Renal cortical epithelial cell (primary cell): Measurements from ENCODE around the gene DROSHA. TPM values are rescaled to one million over a fixed set of nuclear protein-coding genes. Genes with fewer than 3 reads are reported as not detected.

ENCODE experiments used
- DNase-seq: peaks from one replicate; pipeline ENCODE4 v3.0.0-alpha.2; 2011; ENCODE audit warnings: low read depth
- total RNA-seq: library from RNA; depleted of rRNA; stranded (reverse); fragments of >200 nt; gene quantifications from 2 replicates; pipeline ENCODE4 v1.2.3, GENCODE V29; 2014

DROSHA gene
- total RNA-seq, 1 donor from 2014 or later, result 105 TPM

DNA sequence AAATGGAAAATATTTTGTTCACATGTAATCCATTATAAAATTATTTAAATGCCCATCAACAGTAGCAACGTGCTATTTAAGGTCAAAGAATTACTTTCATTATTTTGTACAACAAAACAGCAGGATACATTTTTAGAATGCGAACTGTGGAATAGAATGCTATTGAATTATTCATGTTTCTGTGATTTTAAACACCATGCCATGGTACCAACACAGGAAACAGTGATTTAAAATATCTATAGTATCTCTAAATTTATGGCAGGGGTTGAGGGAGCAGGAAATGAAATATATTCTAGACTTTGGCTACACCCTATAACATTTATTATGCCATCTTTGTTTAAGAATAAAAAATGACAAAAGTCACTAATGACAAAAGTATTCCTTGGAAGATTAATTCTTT is 62.4 kb downstream of the DROSHA start:
- no peak for DNase-seq

DNA sequence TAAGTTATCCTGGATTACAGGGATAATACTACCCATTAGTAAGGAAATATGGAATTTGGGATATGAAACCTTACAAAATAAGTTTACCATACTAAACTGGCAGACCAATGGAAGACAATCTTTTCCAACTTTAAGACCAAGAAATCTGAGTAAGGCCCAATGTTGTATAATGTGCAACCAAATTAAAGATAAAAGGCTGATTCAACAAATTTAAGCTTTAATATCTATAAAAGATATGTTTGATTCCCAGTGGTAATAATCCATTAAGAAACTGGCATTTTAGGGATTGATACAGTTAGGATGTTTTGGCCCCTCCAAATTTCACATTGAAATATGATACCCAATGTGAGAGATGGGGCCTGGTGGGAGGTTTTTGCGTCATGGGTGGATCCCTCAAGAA is 66.6 kb downstream of the DROSHA start:
- no peak for DNase-seq

DNA sequence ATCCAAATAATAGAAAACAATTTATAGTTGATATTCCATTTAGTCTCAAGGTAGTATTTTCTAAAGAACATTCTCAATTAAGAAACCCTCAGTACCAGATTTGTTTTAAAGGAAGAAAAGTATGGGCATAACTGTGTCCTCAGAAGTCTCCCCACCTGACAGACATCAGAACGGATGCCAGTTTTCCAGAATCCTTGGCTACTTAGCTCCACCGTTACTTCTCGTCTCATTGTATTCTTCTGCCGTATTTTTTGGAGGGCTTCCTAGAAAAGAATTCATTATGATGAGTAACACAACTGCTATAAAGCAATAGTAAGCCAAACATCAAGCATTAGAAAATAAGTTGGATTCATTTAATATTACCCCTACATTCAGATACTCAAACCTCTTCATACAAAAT is 67.8 kb downstream of the DROSHA start:
- DNase-seq, result no peak

DNA sequence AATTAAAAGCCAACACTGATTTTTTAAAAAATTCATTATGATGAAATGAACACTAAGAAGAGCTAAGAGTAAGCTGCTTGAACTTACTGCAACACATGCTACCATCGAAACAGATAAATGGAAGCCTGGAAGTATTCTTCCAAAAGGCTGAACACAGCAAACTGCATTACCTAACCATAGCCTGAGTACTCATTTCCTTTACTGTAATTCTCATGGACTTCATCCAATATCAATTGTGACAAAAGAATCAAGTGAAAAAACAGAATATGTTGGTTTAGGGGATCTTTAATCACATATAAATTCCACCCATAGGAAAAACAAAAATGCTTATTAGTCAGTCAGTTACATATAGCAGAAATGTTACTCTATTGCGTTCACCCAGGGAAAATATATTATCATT is 68.5 kb downstream of the DROSHA start:
- DNase-seq, result no peak

DNA sequence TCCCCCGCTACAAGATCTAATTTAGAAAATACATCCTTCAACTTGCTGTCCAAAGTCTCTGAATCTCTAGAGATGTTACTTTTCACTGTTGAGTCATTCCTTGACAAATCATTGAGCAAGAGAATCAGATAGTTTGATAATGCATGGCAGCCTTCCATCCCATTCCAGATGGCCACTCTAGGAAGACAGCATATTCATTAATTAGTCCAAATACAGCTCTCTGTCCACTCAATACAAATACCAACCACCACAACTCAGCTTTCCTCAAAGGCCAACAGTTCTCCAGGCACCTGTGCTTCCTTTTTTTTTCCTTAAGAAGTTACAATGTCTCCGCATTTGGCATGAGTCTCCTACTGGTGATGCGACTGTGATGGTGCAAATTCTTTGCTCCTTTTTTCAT is 72.3 kb downstream of the DROSHA start:
- no peak for DNase-seq

DNA sequence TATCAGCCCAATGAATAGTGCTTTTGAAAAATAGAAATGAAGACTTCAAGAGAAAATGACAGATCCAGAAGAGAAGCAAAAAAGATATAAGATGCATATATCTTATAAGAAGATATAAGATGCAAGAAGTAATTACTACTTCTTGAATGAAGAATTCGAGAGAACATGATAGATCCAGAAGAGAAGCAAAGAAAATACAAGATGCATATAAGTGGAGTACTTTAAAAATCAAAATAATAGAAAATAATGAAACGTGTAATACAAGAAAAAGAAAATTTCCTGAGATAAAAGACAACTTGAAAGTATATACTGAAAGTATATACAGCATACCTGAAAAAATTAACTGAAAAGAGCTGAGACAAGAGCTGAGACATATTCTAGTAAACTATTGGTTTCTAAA is 76.7 kb downstream of the DROSHA start:
- no peak for DNase-seq

DNA sequence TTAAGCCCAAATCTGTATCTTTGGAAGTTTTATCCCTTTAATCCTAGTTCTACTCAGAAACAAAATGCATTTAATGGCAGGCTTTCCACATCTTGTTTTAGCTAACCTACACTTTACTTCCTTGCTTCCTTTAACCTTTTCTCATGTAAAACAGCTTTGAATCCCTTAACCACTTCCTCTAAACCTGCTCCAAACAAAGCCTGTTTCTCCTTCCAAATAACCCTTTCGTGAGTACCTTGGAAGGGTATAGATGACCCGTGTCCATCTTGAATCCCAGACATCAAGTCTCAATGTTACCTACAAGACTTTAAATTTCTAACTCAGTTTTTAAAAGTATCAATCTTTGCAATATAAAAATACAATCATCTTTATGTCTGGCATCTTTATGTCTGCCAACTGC is 78.4 kb downstream of the DROSHA start:
- no peak for DNase-seq

DNA sequence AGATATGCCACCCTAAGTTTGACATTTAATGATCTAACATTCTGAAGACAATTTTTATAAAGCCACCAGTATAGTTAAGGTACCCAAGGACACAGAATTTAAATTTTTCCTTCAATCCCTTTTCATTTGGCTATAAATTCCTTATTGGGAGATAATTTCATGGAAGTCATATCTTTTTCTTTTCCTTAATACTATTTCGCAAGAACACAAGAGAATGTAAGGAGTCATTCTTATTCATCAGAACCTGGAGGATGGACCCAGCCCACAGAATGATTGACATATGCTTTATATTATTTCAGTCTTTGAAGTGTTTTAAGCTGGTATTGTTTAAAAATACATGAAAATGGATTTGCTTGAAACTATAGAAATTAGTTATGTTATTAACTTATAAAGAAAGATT is 79.6 kb downstream of the DROSHA start:
- no peak for DNase-seq

DNA sequence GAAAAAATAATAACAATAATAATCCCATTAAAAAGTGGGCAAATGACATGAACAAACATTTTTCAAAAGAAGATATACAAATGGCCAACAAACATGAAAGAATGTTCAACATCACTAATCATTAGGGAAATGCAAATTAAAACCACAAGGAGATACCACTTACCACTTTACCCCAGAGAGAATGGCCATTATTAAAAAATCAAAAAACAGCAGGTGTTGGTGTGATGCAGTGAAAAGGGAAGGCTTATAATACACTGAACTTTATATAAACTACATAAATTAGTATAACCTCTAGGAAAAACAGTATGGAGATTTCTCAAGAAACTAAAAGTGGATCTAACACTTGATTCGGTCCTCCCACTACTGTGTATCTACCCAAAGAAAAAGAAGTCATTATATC is 81.9 kb downstream of the DROSHA start:
- DNase-seq, result no peak

DNA sequence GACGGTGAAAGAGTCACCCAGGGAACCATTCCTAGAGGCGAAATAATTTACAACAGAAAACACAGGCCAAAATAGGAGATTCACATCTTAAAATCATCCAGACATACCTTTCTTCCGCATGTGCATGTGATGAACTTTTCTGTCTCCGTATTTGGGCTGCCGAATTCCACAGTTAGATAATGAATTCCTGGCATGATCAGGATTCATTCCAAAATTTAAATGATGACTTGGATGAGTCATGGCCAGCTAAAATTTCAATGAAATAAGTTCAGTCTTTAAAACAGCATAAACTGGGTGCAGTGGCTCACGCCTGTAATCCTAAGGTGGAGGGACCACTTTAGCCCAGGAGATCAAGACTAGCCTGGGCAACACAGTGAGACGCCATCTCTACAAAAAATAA is 82.7 kb downstream of the DROSHA start:
- no peak for DNase-seq

DNA sequence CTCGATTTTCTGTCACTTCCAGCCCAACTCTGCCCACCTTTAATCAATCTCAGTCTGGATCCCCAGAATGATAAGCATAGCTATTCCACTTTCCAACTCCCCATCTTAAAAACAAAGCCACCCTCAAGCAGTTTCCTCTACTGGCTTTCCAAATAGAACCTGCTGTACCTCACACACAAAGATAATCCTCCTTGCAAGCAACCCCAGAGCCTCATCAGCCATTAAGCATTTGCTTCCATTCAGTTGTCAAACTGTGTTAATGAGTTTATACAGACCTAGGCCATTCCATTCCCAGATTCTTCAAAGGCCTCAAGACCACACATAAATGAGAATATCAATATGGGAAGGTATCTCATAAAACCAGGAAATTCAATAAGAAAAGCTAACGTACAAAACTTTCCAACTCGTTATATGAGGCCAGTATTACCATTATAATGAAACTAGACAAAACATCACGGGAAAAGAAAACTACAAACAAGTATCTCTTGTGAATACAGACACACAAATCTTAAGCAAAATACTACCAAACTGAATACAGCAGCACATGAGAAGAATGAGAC is 86.8 kb downstream of the DROSHA start:
- no peak for DNase-seq

DNA sequence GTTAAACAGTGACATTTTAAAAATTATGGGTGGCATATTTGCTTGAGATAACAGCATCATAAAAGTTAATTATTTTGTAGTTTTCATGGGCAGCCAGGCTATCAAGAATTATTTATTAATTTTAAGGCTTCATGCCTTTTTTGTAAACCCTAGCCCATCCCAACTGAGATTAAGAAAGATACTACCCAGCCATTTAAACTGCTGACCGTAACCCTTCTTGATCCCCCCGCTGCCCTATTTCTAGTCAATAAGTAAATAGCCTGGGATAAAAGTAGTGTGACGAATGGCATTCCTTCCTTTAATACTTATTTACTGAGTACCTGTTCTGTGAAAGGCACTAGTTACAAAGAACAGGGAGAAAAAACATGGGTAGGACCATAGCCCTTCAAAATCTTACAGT is 88.3 kb downstream of the DROSHA start:
- no peak for DNase-seq

DNA sequence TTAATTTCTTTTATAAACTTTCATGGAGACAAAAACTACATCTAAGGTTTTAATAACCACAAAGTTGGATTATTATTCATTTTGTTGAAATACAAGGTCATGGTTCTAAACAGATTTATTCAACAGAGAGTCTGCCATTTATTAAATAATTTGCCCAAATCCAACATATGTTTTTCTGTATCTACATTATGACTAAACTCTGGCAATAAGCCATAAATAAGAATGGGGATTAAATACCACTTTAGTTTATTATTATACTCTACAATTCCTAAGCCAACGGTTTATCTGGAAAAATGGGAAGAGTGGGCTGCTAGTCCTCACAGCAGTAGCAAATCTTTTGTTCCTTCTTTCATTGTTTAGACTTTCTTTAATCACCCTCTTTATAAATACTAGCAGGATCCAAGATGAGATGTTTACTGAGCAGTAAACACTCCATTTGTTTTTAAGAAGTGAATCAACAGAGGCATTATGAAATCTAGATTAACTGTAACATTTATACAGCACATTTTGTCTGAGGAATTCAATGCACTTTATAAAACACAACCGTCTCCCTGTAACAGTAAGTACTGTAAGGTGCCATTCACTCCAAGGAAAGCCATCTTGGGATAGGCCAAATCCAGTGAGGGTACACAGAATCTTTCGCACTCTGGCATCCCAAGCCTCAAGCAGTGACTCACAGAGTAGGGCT is 89.7 kb downstream of the DROSHA start:
- DNase-seq, result no peak

DNA sequence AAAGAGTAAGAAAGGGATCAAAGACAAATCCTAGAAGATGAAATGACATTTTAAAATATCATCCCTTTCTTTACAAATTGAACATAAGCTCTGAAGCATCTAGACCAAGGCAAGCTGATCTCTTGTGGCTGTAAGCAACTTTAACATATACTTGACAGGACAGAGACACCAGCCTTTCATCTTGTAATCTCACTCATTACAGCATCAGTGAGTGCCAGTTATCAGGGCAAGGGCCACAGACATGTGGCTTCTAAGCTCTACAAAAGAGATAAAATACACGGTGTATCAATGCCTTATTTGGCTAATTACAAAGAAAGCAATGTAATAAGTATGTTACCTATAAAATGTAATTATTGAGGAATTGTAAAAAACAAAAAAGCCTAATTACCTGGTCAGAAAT is 95.0 kb downstream of the DROSHA start:
- no peak for DNase-seq

DNA sequence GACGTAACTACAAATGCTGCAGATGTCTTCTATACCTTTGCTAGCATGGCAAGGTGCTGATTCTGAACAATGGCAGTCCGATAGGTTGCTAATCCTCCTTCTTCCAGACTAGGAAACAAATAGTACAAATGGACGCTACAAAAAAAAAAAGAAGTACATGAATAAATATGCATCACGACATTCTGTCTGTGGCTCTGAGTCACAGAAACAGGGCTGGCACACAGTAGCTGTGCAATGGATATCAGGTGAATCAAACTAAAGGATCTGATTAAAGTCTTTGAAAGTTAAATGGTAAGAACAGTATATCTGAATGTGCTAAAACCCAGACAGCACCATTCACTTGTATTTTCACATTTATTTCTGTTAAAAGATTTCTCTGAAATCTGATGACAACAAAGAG is 96.2 kb downstream of the DROSHA start:
- DNase-seq, result peak; percentile 62

DNA sequence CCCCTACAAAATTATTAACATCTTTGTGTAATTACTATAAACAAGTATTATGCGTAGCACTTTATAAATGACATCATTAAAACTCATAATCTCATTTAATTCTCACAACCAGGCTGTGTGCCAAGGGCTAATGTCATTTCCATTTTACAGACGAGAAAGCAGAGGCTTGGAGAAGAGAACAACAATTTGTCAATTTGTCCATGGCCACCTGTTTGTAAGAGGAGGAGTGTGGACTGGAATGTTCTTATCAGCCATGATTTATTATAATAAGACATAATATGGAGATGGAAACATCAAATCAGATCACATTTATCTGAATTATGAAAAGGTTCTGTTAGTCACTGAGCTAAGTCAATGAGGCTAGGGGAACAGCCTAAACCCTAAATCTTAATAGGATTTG is 97.0 kb downstream of the DROSHA start:
- no peak for DNase-seq

DNA sequence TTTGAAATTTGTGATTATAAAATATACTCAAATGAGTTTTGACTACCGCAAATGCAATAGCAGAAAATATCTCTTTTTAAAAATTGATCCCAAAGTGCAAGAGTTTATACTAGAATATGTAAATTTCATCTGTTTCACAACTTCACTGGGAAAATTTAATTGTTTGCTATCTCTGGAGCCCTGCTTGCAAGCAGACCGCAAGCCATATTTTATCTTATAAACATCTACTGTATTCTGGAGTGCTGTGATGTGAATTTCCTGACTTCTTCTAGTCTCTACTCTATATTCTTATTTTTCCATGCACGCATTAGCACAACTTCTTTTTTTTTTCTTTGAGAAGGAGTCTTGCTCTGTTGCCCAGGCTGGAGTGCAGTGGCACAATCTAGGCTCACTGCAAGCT is 98.7 kb downstream of the DROSHA start:
- no peak for DNase-seq

DNA sequence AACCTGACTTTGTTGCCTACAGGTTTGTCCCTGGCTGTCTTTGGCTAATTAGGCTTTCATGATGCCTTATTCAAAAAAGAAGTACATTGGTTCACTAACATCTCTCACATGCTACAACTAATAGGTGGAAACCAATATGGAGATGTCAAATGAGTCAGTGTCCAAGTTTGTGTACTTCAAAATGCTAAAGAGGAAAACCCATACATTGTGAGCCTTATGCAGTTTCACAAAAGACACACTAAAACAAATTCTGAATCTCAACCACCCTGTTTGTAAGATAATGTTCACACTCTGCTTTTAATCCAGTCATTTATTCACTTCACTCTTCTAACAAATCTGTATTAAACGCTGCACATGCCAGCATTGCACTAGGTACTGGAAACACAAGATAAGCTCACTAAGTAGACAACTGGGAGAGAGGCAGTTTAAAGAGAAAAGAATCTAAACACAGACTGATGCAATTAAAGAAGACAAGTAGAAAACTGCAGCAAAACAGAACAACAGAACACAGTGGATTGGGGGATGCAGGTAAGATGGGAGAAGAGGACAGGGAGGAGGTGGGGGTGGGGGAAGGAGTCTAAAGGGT is 104.1 kb downstream of the DROSHA start:
- DNase-seq, result no peak

DNA sequence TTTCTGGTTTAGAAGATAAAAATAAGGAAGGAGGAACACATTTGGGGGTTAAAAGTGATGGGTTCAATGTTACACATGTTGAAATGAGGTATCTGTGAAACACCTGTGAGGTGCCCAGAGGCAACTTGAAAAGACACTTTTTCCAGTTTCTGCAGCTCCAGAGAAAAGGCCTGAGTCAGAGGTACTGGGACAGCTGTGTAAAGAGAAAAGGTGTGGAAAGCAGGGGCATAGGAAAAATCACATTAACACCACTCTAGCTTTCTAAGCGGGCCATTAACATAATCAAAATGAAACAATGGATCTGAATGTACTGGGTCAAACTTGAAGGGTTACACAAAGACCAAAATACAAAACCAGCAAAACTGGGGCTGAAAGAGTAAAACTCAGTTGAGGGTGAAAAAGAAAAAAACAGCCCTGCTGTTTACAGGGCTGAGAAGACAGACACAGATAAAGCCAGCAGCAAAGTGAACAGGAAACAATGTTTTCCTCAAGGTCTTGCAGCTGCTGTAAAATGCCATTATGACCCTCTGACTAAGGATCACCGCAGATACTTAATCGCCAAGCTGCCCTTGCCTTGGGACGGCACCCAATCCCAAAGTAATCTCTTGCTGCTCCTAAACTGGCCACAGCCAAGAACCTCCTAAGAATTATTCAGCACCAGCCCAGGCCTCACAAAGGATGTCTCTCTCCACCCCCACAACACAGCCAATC is 104.7 kb downstream of the DROSHA start:
- no peak for DNase-seq

DNA sequence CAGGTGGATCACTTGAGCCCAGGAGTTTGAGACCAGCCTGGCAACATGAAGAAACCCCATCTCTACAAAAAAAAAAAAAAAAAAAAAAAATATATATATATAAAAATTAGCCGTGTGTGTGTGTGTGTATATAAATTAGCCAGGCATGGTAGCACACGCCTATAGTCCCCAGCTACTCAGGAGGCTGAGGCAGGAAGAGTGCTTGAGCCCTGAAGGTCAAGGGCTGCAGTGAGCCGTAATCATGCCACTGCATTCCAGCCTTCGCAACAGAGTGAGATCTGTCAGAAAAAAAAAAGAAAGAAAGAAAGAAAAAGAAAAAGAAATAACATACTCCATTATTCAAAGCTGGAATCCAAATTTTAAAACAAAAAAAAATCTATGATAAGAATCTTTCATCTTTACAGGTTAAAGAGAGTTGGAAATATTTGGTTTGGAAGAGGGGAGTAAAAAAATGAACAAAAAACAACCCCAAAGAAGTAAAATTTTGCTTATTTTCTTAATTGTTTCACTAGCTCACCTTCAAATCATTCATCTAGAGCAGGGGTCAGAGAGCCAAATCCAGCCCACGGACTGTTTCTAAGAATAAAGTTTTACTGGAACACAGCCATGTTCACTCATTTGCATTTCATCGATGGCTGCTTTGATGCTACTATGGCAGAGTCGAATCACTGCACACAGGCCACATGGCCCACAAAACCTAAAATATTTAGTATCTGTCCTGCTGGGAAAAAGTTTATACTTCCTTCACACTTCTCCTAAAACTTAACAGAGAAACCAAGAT is 109.9 kb downstream of the DROSHA start:
- DNase-seq, result no peak

DNA sequence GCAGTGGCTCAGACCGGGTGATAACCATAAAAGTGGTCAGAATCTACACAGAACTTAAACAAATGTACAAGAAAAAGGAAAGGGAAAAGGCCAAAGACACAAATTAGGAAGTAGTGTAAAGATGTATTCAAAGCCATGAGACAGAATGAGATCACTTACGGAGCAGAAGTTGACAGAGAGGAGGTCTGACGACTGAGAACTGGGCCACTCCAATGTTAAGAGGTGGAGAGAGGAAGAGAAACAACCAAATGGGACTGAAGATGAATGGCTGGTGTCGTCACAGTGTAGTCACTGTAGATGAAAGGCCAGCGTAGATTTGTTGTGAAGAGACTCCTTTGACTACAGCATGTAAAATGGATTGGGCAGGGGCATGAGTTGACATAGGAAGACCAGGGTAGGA is 114.4 kb downstream of the DROSHA start:
- DNase-seq, result no peak

DNA sequence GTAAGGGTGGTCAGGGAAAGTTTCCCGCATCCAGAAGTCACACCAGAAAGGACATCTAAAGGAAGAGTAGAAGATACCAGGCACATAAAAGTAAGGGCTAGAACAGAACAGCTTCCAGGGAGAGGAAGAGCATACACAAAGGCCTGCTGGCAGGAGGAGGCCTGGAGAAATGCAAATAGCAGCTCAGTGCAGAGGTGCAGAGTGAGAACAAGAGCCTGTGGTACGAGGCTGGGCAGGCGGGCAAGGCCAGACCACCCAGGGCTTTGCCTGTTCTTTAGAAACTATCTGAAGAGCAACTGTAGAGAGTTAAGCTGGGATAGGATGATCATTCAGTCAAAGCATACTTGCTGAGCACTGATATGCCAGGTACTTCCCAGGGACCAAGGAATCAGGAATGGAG is 115.3 kb downstream of the DROSHA start:
- DNase-seq, result no peak
